Loucy (cell line): ENCODE results near the gene INPP4A.

Experiments used
- EZH2phosphoT487 ChIP-seq: fragments of 200-600 bp; IDR thresholded peaks from 2 replicates; pipeline ENCODE4 v1.6.1; 2018; ENCODE audit warnings: antibody characterized with exemption, mild to moderate bottlenecking, moderate library complexity, borderline replicate concordance
- TF ChIP-seq, protein P1 (sequence below): fragments of 200-600 bp; sonication (generic); conservative IDR thresholded peaks from 2 replicates; pipeline ENCODE4 v1.5.1; 2014; ENCODE audit warnings: mild to moderate bottlenecking, antibody characterized with exemption, low read length

DNA sequence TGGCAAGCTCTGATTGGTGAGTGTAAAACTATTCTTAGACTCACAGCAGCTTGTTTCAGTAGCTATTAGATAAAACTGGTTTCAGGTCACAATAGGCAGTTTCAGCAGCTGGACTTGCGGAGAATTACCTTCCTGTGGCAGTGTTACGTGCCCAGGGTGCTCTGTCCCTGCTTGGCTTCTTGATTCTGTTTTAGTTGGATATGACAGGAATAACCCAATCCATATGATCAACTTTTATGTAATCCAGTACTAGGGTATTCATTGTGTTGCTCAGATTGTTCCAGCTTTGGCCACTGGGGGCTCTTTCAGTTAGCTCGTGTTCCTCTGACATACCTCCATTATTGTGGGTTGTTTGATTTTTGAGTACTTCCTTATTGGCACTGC lies 43.1 kb downstream of the INPP4A start:
- TF ChIP-seq, protein P1, sequence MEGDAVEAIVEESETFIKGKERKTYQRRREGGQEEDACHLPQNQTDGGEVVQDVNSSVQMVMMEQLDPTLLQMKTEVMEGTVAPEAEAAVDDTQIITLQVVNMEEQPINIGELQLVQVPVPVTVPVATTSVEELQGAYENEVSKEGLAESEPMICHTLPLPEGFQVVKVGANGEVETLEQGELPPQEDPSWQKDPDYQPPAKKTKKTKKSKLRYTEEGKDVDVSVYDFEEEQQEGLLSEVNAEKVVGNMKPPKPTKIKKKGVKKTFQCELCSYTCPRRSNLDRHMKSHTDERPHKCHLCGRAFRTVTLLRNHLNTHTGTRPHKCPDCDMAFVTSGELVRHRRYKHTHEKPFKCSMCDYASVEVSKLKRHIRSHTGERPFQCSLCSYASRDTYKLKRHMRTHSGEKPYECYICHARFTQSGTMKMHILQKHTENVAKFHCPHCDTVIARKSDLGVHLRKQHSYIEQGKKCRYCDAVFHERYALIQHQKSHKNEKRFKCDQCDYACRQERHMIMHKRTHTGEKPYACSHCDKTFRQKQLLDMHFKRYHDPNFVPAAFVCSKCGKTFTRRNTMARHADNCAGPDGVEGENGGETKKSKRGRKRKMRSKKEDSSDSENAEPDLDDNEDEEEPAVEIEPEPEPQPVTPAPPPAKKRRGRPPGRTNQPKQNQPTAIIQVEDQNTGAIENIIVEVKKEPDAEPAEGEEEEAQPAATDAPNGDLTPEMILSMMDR, result peak; percentile 83
- TF ChIP-seq EZH2phosphoT487, result no peak
